ENCODE data around the gene BST2.

Gene BST2

DNA sequence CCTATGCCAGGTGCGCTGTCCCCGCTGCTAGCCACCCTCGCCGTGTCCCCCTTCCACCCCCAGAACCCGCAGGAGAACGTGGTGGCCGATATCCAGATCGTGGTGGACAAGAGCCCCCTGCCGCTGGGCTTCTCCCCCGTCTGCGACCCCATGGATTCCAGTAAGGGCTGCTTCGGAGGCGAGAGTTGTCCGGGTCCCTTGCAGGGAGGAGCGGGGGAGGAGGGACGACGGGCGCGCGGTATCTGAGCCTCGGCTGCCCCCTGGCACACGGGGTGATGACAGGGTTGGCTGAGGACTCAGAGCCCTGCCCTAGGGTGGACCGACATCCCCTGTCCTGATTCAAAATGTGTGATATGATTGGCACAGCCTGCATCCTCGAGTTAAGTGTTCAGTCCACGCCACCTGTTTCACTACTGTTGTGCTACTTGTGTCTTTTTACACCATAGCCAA is 15.1 kb upstream of the BST2 start:
- FAIRE-seq = no peak
- DNase-seq (ENCODE audit: extremely low spot score, insufficient read length, low read depth) = no peak

- DNase-seq (ENCODE audit: extremely low spot score, insufficient read length, low read depth) = peak; percentile 98
- peak; percentile 99 for FAIRE-seq
Measured at GRCh38 chr19:17419621-17420474, 14.4 kb upstream of the BST2 start, which contains the start of gene MVB12A. TSS of gene MVB12A (plus strand) at chr19:17420047. CDS start at chr19:17420136, 89 bp downstream.

GRCh38 chr19:17419154-17419620 is 13.8 kb upstream of the BST2 start:
- DNase-seq (ENCODE audit: extremely low spot score, insufficient read length, low read depth) (no peak), FAIRE-seq (no peak)

DNA sequence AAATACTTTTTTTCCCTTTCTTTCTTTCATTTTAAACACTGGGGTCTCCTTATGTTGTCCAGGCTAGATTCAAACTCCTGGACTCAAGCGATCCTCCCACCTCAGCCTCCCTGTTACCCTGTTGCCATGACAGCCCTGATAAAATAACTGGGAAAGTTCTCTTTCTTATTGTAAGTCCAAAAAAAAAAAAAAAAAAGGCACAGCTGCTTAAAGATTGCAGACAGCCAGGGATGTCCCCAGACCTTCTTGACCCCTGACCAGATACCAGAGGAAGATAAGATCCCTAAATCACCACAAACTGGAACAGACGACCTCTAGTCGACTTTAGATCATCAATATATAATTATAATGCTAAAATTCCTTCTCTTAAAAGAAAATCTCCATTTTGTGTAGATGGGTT is 13.3 kb upstream of the BST2 start:
- DNase-seq (ENCODE audit: extremely low spot score, insufficient read length, low read depth) (no peak), FAIRE-seq (no peak)

- FAIRE-seq (no peak), DNase-seq (ENCODE audit: extremely low spot score, insufficient read length, low read depth) (no peak)
Measured at GRCh38 chr19:17415121-17415520, 9.7 kb upstream of the BST2 start.

- DNase-seq (ENCODE audit: extremely low spot score, insufficient read length, low read depth) (no peak), FAIRE-seq (no peak)
Measured at GRCh38 chr19:17414097-17414496, 8.7 kb upstream of the BST2 start.

DNA sequence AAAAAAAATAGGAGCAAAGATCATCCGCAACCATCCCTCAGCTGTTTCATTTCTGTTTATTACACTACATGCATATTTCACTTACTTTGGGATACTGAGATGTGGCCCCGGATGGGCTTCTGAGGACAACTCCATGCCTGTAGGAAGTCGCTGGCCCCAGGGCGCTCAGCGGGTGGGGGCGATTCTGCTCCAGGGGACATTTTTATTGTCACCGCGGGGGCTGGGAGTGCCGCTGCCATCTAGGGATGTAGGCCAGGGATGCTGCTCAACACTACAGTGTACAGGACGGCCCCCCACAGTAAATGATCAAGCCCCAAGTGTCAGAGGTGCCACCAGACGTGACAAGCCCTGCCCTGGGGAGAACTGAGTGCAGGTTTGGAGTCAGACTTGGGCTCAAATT is 6.4 kb upstream of the BST2 start:
- FAIRE-seq = no peak
- no peak for DNase-seq (ENCODE audit: extremely low spot score, insufficient read length, low read depth)

DNA sequence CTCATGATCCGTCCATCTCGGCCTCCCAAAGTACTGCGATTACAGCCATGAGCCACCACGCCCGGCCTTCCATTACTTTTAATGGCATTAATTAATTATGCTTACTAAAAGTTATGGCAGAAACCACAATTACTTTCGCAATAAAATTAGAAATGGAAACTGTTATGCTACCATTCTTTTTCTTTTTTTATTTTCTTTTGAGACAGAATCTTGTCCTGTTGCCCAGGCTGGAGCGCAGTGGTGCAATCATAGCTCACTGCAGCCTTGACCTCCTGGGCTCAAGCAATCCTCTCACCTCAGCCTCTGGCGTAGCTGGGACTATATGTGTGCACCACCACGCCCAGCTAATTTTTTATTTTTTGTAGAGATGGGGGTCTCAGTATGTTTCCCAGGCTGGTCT is 4.6 kb upstream of the BST2 start:
- FAIRE-seq (no peak), DNase-seq (ENCODE audit: extremely low spot score, insufficient read length, low read depth) (no peak)

- DNase-seq (ENCODE audit: extremely low spot score, insufficient read length, low read depth) = no peak
- FAIRE-seq = peak; percentile 44
Measured at GRCh38 chr19:17406887-17407196, 1.4 kb upstream of the BST2 start.

GRCh38 chr19:17406046-17406886 is 836 bp upstream of the BST2 start:
- FAIRE-seq (no peak), DNase-seq (ENCODE audit: extremely low spot score, insufficient read length, low read depth) (no peak)

- FAIRE-seq (no peak), DNase-seq (ENCODE audit: extremely low spot score, insufficient read length, low read depth) (no peak)
Measured at GRCh38 chr19:17404621-17405249, 695 bp downstream of the BST2 start.

DNA sequence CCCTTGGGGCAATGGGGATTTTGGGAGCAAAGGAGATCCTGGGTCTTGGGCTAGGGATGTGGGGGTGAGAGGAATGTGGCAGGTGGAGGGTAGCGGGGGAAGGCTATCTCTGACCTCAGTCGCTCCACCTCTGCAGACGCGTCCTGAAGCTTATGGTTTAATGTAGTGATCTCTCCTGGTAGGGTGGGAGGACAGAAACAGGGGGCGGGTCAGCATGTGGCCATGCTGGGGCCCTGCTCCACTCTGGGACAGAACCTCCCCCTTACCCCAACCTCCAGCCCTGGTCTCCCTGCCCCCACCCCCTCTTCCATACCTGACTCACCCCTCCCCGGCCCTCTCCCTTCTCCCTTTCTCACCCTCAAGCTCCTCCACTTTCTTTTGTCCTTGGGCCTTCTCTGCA is 1.4 kb downstream of the BST2 start:
- no peak for FAIRE-seq
- DNase-seq (ENCODE audit: extremely low spot score, insufficient read length, low read depth) = no peak

DNA sequence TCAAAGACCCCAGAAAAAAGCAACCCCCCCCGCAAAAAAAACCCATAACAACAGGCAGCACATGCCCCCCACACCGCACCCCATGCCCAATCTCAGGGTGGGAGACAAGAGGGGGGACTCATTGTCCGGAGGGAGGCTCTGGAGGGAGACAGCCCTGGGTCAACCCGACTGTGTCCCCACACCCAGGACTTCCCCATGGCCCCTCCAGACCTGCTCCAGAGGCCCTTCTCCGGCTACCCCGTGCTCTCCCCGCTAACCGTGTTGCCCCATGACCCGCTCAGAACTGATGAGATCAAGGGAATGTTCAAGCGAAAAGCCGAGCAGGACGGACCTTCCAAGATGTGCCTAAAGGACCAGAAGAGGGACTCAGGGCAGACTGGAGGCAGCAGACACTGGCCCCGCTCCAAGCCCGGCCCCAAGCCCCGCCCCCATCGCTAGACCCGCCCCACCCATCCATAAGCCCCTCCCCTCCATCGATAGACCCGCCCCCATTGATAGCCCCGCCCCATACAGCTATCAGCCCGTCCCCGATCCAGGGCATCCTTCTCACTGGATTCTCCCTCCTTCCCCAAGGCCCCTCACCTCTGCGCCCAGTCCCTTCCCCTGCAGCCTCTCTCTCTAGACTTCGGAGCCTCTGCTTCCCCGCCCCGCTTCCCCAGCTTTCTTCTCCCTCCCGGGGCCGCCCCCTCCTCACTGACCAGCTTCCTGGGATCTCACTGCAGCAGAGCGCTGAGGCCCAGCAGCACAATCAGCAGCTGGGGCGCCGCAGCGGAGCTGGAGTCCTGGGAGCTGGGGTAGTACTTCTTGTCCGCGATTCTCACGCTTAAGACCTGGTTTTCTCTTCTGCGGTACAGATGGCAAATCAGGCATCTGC is 2.2 kb downstream of the BST2 start:
- no peak for DNase-seq (ENCODE audit: extremely low spot score, insufficient read length, low read depth)
- no peak for FAIRE-seq

GRCh38 chr19:17401628-17402027 is 3.8 kb downstream of the BST2 start:
- FAIRE-seq = no peak
- no peak for DNase-seq (ENCODE audit: extremely low spot score, insufficient read length, low read depth)

- DNase-seq (ENCODE audit: extremely low spot score, insufficient read length, low read depth) (no peak), FAIRE-seq (no peak)
Measured at GRCh38 chr19:17398902-17399527, 6.4 kb downstream of the BST2 start.

DNA sequence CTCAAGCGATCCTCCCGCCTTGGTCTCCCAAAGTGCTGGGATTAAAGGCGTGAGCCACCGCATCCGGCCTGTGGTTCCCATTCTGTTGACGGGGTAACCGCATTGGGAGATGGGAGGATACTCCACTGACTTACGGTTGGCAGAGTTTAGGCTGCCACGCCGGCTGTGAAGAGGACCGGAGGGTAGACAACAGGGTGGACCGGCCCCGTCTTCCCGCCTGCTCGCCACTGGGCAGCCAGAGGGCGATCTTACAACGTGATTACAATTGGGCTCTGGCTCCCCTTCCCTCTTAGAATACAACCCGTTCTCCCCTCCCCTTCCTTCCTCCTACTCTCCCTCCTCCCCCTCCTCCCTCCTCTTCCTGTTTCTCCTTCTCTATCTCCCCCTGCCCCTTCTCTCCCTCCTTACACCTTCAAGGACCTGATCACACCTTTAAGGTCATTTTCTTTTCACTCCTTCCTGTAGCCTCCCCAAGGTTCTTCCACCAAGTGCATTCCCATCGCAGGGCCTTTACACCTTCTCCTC is 10.5 kb downstream of the BST2 start:
- DNase-seq (ENCODE audit: extremely low spot score, insufficient read length, low read depth) (no peak), FAIRE-seq (peak; percentile 50)

DNA sequence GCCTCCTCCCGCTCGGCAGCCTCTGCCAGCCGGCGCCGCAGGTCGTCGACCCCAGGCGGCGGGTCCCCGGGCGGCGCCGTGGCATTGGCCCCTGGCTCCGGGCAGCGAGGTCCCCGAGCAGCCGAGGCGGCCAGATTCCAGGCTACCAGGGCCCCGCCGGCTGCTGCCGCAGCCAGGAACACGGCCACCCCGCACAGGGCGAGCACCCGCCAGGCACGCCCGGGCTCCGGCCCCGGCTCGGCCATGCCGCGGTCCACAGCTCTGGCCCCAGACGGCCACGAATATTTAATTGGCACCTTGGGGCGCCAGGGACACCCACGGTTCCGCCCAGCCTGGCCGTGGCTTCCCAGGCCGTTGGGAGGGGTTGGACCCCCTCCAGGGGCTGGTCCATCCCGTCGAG is 11.5 kb downstream of the BST2 start, which contains the start of gene CCDC194:
CCDC194 (minus strand) TSS at position 283 of the 400 bp plus-strand sequence; CDS start at position 245, 38 bp downstream.
- FAIRE-seq (no peak), DNase-seq (ENCODE audit: extremely low spot score, insufficient read length, low read depth) (no peak)

DNA sequence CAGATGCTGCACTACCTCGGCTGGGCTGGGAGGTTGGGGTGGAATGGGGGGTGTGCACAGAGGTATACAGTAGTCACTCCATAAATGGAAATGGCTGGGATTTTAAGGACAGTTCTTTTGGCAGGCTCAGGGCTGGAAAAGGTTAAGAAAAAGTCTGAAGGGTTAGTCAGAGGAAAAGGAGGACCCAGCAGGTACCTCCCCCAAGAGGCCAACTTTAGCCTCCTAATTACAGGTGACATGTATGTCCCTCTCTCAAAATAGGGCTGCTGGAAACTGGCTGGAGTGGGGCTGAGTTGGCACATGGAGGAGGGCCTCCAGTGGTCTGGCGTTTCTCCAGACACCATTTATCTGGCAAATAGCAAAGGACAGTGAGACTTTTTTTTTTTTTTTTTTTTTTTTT is 12.4 kb downstream of the BST2 start:
- DNase-seq (ENCODE audit: extremely low spot score, insufficient read length, low read depth) = no peak
- no peak for FAIRE-seq
